ENCODE data around the gene PLEKHM2.
A peak's percentile ranks its signal among the peaks of the same experiment; 100 is the strongest.
"Not testable (repeated sequence)": the region's sequence is repeated elsewhere in the genome, so short reads cannot be mapped to it uniquely, and the experiment has no call there.

PLEKHM2 gene

GRCh38 chr1:15676010-15676409, 8.1 kb upstream of the PLEKHM2 start:
- no peak for DNase-seq (ENCODE audit: low read depth)

- no peak for DNase-seq (ENCODE audit: low read depth)
Measured at GRCh38 chr1:15676688-15677661, 7.1 kb upstream of the PLEKHM2 start.

DNA sequence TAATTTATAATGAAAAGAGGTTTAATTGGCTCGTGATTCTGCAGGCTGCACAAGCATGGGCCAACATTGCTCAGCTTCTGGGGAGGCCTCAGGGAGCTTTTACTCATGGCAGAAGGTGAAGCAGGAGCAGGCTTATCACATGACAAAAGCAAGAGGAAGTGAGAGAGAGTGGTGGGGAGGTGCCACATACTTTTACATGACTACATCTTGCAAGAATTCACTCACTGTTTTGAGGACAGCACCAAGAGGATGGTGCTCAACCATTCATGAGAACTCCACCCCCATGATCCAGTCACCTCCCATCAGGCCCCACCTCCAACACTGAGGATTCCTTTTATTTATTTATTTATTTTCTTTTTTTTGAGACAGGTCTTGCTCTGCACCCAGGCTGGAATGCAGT, 5.5 kb upstream of the PLEKHM2 start:
- DNase-seq (ENCODE audit: low read depth) = no peak

DNA sequence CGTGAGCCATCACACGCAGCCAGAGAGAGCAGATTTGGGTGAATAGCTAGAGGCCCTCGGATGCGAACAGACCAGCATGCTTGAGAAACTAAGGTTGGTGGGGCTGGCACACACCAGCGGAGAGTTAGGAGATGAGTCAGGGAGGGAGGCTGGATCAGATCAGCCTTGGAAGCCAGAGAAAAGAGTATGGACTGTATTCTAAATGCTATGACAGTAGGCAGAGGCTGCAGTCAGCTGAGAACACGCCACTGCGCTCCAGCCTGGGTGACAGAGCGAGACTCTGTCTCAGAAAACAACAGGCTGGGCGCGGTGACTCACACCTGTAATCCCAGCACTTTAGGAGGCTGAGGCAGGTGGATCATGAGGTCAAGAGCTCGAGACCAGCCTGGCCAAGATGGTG, 4.0 kb upstream of the PLEKHM2 start:
- no peak for DNase-seq (ENCODE audit: low read depth)

GRCh38 chr1:15680561-15681348, 3.4 kb upstream of the PLEKHM2 start:
- DNase-seq (ENCODE audit: low read depth) = no peak

- no peak for DNase-seq (ENCODE audit: low read depth)
Measured at GRCh38 chr1:15681349-15682292, 2.5 kb upstream of the PLEKHM2 start.

- DNase-seq (ENCODE audit: low read depth) = no peak
Measured at GRCh38 chr1:15682936-15683341, 1.2 kb upstream of the PLEKHM2 start.

- DNase-seq (ENCODE audit: low read depth) = no peak
Measured at GRCh38 chr1:15683345-15684039, 628 bp upstream of the PLEKHM2 start.

DNA sequence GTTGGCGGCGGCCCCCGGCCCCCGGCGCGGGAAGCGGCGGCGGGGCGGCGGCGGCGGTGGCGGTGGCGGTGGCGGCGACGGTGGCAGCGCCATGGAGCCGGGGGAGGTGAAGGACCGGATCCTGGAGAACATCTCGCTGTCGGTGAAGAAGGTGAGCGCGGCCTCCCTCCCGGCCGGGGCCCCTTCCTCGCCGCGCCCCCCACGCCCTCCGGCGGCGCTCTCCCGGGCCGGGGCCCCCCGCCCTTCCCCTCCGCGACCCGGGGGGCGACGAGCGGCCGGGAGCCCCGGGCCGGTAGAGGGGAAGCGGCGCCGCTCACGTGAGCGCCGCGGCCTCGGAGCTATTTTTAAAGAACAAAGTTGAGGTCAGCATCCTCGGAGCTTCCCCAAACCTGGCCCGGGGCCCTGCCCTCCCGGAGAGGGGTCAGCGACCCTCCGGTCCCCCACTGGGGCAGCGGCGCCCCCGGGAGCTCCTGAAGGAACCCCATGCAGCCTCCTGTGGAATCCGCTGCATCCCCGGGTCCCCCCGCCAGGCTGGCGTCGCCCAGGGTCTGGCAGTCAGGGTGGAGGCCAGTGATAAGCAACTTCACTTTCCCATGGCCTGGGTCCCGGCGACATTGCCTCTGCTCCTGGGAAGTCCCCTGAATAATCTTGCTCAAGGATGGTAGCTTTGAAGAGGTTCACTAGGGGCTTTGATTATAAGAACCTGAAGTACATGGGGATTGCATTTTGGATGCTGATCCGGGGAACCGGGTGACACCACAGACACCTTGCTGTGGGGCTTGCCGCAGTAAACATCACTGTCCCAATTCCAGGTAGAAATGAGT, 560 bp downstream of the PLEKHM2 start:
- peak; percentile 27 for DNase-seq (ENCODE audit: low read depth)

GRCh38 chr1:15685820-15686219, 1.7 kb downstream of the PLEKHM2 start:
- no peak for DNase-seq (ENCODE audit: low read depth)

GRCh38 chr1:15687446-15687845, 3.3 kb downstream of the PLEKHM2 start:
- DNase-seq (ENCODE audit: low read depth) = no peak

GRCh38 chr1:15690317-15690716, 6.2 kb downstream of the PLEKHM2 start:
- no peak for DNase-seq (ENCODE audit: low read depth)

- DNase-seq (ENCODE audit: low read depth) = no peak
Measured at GRCh38 chr1:15691434-15692032, 7.4 kb downstream of the PLEKHM2 start.

DNA sequence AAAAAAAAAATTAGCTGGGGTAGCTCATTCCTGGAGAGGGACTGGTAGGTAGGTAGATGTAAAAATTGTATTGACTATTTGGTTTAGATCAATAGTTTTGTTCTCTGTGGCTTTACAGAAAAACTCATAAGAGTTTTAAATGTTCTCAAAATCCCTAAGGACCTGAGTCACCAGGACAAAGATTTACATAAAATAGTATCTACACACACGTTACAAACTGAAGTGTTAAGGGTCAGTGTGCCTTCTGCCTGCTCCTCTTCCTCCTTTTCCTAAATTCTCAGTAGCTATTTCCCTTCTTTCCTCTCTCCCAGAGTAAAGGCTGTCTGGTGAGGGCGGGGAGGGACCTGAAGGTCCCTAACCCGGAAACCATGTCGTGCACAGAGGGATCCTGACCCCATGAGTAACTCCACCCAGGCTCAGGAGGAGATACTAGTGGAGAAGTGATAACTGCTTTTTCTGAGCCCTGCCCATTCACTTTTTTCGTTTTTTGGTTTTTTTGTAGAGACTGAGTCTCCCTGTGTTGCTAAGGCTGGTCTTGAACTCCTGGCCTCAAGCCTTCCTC, 8.1 kb downstream of the PLEKHM2 start:
- no peak for DNase-seq (ENCODE audit: low read depth)

DNA sequence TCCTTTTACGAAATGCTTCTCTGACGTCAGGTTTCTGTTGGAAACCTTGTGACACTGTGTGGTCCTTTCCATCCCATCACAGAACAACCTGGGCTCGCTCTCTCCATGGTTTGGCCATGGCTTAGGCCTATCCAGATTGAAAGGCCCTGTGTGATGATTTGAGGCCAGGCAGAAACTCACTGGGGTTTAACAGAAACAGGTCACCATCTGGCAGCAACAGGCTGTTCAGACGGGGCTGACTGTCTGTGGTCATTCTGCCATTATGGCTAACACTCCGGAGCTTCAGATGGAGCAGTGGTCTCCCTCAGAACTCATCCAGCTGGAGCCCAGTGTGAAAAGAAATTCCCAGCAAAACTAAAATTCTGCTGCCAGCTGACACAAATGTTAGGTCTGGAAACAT, 9.3 kb downstream of the PLEKHM2 start:
- DNase-seq (ENCODE audit: low read depth) = no peak

DNA sequence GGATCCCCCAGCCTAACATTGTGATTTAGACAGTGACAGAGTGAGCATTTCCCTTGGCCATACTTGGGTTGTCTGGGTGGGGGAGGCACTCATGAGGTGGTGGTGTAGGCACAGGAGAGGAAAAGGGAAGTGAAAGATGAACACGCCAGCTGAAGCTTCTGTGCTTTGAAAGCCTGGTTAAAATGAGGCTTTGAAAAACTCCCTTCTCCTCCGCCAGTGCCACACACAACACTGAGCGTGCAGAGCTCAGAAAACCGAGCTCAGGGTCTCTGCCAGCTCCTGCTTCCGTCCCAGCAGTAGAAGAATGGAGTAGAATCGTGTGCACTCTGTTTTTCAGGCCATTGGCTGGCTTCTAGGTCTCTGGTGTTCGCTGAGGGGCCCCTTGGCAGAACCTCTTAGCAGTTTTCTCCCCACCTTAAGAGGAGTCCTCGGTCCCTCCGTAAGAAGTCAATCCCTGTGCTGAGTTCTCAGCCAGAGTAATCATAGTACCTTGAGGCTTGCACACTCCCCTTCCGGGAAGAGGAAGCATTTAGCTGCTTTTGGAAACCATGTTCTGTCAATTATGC, 12.9 kb downstream of the PLEKHM2 start:
- DNase-seq (ENCODE audit: low read depth) = no peak

- no peak for DNase-seq (ENCODE audit: low read depth)
Measured at GRCh38 chr1:15698201-15698600, 14.1 kb downstream of the PLEKHM2 start.

DNA sequence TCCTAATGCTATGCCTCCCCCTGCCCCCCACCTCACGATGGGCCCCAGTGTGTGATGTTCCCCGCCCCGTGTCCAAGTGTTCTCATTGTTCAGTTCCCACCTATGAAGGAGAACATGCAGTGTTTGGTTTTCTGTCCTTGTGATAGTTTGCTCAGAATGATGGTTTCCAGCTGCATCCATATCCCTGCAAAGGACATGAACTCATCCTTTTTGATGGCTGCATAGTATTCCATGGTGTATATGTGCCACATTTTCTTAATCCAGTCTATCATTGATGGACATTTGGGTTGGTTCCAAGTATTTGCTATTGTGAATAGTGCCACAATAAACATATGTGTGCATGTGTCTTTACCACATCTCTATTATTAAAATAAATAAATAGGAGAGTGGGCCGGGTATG, 15.2 kb downstream of the PLEKHM2 start:
- not testable (repeated sequence) for DNase-seq (ENCODE audit: low read depth)

DNA sequence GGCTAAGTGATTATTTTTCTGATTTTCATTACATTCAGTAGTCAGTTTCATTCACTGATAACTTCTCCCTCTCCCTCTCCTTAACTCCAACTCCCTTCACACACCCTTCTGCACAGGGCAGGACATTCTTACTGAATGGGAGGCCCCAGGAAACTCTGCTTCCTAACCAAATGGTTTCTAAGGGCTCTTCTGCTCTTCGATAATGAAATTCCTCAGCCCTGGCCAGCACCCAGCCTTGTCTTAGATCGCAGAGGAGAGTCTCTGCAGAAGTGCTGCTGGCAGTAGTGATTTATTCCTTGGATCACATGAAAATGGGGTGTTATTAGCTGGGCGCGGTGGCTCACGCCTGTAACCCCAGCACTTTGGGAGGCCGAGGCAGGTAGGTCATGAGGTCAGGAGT, 16.4 kb downstream of the PLEKHM2 start:
- no peak for DNase-seq (ENCODE audit: low read depth)
